Epidermal melanocyte (primary cell): ENCODE measurements around the gene PLEKHG2.

ENCODE experiments used
- DNase-seq: peaks from one replicate; pipeline ENCODE4 v3.0.0; 2011; ENCODE audit warnings: low spot score; ENCODE audit not compliant: insufficient read length

The PLEKHG2 gene

DNA sequence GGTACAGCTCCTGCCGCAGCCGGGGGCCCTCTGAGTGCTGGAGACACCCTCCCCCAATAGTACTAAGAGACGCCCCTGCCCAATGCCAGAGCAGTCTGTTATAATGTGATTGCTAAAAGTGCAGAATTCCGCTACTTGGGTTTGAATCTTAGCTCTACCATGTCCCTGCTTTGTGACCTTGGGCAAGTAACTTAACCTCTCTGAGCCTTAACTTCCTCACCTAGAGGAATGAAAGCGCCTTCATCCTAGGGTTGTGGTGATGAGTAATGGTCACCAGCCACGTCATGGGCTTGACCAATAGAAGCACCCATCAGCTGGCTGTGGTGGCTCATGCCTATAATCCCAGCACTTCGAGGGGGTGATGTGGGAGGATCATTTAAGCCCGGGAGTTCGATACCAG lies 6.5 kb downstream of the PLEKHG2 start:
- DNase-seq, result no peak

DNA sequence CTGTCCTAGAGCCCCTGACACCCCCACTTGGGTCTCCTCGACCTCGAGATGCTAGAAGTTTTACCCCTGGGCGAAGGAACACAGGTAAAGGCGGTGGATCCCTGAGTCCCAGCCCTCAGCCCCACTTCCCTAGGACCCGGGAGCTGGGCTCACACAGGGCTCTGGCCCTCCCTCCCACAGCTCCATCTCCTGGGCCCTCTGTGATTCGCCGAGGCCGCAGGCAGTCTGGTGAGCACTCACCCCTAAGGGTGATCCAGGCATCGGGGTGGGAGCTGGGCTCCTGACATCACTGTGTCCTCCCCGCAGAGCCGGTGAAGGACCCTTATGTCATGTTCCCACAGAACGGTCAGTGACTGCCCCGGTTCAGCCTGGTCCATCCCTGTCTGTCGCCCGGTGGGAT lies 8.3 kb downstream of the PLEKHG2 start:
- DNase-seq, result no peak

DNA sequence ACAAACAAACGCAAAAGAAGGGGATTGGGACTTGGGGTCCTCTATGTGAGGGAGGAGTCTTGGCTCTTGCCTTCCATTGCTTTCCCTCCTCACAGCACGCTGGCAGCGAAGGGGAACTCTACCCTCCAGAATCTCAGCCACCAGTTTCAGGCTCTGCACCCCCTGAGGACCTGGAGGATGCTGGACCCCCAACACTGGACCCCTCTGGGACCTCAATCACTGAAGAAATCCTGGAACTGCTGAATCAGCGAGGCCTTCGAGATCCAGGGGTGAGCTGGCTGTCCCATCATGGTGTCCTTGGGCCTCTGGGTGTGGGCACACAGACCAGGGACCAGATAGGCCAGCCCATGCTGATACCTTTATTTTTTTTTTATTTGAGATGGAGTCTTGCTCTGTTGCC lies 9.6 kb downstream of the PLEKHG2 start:
- no peak for DNase-seq

DNA sequence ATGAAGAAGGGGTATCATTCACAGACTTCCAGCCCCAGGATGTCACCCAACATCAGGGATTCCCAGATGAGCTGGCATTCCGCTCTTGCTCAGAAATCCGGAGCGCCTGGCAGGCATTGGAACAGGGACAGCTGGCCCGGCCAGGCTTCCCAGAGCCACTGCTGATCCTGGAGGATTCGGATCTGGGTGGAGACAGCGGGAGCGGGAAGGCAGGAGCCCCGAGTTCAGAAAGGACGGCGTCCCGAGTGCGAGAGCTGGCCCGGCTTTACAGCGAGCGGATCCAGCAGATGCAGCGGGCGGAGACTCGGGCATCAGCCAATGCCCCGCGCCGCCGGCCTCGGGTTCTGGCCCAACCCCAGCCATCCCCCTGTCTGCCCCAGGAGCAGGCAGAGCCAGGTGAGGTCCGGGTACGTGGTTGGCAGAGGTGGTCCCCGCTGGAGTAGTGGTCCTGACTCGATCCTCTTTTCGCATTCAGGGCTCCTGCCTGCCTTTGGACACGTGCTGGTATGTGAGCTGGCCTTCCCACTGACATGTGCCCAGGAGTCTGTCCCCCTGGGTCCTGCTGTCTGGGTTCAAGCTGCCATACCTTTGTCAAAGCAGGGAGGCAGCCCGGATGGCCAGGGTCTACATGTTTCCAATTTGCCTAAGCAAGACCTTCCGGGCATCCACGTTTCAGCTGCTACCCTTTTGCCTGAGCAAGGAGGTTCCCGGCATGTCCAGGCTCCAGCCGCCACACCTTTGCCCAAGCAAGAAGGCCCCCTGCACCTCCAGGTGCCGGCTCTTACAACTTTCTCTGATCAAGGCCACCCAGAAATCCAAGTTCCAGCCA lies 11.0 kb downstream of the PLEKHG2 start:
- no peak for DNase-seq

DNA sequence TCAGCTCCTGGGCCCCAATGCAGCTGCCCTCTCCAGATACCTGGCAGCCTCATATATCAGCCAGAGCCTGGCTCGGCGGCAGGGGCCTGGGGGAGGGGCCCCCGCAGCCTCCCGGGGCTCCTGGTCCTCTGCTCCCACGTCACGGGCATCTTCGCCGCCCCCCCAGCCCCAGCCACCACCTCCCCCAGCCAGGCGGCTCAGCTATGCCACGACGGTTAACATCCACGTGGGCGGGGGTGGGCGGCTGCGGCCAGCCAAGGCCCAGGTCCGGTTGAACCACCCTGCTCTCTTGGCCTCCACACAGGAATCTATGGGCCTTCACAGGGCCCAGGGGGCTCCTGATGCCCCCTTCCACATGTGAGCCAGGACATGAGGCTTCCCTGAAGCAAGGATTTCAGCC lies 12.5 kb downstream of the PLEKHG2 start:
- DNase-seq, result no peak

DNA sequence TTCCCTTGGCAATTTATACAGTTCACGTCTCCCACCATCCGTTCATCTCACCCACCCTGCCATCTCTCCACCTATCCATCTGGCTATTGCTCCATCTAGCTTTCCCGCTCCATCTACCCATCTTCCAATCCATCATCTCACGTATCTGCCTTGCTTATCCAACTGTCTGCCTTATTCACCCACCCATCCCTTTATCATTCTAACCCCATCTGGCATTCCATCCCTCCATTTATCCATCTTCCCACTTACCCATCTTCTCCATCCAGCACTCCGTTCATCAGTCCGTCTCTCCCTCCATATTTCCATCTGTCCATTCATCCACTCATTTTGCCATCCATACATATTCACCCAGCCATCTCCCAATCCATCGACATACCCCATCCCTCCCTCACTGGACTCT lies 13.3 kb downstream of the PLEKHG2 start:
- DNase-seq, result no peak

DNA sequence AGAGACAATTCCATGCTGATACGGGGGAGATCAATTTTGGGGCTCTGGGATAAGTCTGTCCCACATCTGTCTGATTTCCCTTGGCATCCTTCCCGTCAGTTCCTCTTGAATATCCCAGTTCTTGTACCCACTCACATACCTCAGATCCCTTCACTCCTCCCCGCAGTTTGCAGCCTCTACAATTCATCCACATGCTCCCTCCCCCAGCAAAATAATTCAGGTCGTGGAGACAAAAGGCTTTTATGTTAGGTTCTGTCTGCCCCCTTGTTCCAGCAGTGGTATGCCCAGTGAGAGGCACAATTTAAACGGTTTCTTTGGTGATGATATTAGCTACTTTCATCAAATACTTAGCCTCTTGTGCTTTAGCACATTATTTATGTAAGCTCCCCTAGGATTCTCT lies 13.7 kb downstream of the PLEKHG2 start:
- no peak for DNase-seq

DNA sequence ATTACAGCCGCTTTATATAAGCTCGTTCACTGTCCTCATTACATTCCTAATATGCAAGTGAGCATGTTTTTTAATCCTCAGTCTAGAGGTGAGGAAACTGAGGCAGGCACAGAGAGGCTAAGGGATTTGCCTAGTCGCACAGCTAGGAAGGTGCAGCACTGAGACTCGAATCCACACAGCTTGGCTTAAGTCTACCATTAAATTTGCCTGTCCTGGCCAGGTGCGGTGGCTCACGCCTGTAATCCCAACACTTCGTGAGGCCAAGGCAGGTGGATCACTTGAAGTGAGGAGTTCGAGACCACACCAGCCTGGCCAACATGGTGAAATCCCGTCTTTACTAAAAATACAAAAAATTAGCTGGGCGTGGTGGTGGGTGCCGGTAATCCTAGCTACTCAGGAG lies 15.2 kb downstream of the PLEKHG2 start:
- no peak for DNase-seq

DNA sequence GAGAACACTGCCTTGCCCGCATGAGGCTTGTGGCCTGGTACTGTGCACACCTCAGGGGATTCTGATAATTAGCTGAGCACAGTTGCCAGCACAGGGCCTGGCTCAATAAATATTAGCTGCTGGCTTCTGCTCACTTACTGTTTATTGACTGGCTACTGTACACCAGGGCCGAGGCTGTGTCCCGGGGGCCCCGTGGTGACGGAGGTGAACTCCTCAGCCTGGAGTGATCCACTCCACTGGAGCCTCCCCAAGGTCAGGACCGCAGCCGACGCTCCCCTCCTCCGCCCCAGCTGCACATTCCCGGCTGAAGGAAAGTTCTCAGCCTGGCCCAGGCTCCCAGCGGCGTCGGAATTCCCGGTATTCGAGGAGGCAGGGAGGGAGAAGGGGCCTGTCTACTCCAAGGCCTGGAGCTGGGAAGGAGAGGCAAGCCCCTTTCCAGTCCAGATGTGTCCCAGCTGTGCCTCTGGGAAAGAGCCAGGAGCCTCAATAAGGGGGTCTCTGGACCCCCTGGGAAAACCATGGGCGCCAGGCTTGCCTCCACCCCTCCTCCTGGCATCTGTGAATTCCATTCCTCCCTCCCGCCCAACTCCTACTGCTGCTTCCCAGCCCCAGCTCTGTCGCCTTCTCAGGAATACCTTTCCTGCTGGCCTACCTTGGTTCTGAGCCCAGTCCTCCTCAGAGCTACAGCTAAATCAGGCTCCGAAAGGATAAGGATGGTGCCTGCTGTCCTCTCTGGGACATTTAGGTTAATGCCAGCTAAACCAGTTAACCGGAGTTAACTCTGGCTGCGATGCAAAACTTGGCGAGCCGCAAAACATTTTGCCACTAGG lies 16.0 kb downstream of the PLEKHG2 start:
- DNase-seq, result peak; percentile 75

DNA sequence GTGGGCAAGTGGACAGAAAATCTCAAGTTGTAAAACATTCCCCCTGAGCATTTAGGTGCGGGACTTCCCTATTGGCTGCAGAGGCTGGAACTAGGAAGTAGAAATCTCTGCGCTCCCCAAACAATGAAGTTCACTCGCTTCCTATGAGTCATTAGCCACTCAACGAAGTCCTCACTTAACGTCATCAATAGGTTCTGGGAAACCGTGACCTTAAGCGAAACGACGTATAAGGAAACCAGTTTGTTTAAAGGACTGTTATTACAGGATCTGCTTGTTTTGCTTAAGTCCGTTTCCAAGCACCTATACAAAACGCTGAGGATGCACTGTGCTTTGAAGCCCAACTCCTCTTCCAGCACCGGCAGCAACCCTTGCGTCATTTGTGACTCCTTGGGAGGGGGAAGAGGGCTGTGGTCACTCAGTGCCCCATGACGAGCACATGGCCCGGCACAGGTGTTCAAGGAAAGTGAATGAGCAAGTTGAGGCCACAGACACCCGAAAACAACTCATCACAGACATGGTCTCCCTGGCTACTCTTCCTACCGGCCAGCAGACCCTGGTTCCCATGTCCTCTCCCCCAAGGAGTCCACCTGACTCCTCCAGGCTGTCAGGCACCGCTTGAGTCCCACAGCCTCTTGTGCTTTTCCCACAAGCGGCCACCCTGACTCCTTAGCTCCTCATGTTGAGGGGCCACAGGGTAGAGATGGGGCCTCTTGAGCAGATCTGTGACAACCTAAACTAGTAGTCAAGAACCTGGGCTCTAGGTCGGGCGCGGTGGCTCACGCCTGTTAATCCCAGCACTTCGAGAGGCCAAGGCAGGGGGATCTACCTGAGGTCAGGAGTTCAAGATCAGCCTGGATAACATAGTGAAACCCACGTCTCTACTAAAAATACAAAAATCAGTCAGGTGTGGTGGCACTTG lies 18.5 kb downstream of the PLEKHG2 start:
- DNase-seq, result no peak

DNA sequence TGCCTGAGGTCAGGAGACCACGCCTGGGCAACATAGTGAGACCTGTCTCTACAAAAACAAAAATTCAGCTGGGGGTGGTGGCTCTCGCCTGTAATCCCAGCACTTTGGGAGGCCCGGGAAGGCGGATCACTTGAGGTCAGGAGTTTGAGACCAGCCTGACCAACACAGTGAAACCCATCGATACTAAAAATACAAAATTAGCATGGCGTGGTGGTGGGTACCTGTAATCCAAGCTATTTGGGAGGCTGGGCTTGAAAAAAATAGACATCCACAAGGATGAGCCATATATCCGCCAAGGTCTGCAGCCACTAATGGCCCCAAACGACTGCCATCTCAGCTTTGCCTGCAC lies 20.2 kb downstream of the PLEKHG2 start:
- DNase-seq, result no peak

DNA sequence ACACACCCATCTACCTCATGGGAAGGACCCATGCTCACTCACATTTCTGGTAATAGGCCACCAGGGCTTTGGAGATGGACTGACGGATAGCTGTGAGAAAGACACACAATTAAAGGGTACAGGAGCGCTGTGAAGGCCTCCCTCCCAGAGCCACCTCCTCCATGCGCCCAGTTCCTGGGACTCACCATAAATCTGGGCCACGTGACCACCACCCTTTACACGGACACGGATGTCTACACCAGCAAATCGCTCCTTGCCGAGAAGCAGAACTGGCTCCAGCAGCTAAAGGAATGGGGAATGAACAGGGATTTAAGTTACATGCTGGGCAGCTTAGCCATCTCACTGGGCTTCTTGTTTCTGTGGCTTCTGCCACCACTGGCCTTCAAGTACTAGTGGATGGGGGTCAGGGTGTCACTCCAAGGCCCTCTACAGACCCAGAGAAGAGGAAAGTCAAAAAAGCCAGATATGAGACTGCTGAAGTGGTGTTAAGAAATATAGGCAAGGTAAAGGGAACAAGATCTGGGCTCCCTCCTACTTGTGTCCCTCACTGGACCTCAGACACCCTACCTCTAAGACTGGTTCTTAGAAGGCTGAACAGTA lies 21.1 kb downstream of the PLEKHG2 start:
- DNase-seq, result no peak

DNA sequence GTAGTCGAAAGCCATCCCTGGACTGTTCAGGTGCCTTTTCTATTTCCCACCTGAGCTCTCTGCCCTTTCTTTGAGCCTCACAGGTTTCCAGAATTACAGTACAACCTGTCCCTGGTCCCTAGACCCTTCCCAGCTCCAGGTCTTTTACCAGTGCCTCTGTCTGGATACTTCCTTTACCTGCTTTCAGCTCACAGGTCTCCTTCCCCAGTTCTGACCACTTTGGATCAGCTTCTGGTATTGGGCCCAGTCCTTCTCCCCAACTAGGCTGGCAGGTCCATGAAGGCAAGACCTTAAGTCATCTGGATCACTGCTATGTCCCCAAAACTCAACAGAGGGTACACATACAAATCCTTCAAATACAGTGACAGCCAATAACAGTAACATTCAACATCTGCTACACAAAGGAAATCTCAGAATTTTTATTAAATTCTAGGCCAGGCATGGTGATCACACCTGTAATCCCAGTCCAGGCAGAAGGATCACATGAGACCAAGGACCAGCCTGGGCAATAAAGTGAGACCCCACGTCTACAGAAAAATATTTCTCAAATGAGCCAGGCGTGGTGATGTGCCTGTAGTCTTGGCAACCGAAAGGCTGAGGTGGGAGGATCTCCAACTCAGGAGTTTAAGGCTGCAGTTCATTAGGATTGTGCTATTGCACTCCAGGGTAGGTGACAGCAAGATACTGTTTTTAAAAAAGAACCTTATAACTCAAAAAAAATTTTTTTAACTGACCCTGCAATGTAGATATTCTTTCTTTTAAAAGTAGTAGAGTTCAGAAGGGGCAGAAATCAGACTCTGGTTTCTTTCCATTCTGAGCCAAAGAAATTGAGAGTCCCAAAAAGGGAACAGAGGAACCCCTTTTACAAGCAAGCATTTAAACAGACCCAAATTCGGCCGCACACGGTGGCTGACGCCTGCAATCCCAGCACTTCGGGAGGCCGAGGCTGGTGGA lies 21.9 kb downstream of the PLEKHG2 start:
- DNase-seq, result no peak

DNA sequence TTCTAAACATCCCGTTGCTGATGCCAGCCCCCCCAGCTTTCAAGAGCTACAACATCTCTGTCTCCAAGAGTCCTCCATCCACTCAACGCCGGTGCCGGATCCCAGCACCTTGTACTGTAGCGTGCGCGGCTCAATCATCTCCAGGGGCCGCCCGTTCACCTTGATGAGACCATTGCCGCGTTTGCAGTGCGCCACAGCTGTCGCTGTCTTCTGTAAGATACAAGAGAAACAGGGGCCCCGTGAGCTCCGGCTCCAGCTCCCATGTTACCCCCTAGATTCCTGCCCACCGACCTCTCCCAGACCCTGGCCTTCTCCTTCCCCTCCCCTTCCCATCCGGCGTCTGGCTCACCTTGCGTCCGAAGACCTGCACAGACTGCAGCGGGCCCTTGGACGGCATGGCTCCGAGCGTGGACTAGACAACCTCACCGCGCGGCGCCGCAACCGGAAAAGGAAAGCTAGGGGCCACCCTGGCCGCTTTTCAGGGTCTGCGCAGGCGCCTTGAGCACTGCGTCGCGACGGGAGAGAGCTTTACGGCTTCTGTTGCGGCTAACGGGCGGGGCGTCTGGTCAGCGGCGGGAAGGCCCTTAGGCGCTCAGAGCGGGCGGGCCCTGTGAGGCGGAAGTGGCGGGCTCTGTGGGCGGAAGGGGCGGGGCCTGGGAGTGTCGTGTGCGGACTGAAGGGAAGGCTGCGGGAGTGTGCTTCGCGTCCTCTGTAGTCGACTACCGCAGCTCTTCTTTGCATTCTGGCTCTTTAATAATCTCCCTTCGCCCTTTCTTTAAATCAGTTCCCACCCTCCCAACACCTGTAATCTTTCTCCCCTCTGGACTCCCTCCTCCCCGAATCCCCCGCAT lies 23.3 kb downstream of the PLEKHG2 start, which contains the start of gene RPS16:
RPS16 (minus strand) TSS at position 451 of the 851 bp plus-strand sequence; CDS start at position 397, 54 bp downstream.
- peak; percentile 85 for DNase-seq

DNA sequence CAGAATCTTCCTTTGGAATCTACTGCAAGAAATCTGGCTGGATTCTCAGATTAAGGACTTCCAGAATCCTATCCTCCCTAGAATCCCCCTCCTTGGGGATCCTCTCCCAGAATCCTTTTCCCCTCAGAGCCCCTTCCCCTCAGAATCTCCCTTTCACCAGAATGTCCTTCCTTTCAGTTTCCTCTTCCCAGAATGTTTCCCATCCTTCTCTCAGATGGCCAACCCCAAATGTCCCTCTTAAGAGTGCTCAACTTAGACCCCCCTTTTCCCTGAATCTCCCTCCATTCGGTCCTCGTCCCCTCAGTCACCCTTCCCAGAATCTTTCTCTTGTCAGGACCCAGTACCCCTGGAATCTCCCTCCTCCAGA lies 23.9 kb downstream of the PLEKHG2 start:
- DNase-seq, result no peak

DNA sequence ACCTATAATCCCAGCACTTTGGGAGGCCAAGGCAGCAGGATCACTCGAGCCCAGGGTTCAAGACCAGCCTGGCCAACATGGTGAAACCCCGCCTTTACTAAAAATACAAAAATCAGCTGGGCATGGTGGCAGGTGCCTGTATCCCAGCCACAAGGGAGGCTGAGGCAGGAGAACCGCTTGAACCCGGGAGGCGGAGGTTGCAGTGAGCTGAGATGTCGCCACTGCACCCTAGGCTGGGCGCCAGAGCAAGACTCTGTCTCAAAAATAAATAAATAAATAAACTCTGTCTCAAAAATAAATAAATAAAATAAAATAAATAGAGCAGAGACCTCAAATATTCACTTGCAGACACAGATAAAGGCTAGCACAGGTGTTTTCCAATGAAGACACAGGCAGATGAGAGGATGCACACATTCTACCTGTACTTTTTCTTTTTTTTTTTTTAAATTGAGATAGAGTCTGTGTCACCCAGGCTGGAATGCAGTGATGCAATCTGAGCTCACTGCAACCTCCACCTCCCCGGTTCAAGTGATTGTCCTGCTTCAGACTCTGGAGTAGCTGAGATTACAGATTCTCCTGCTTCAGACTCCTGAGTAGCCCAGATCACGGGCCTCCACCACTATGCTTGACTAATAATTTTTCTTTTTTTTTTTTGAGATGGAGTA lies 25.9 kb downstream of the PLEKHG2 start:
- no peak for DNase-seq

DNA sequence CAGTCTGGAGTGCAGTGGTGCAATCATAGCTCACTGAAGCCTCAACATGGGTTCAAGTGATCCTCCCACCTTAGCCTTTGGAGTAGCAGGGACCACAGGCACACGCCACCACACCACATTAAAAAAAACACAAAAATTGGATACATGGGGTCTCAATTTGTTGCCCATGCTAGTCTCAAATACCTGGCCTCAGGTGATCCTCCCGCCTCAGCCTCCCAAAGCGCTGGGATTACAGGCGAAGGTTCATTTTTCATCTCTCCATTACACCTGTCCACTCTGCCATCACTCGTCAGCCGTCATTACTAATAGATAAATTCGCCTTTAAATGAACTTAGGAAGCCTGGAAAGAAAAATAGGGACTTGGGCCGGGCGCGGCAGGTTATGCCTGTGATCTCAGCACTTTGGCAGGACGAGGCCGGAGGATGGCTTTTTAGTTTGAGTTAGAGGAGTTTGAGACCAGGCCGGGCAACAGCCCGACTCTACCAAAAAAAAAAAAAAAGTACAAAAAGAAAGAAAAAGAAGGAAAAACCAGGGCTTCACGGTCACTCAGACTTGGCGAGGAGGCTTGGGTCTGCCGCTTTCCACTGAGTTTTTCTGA lies 32.2 kb downstream of the PLEKHG2 start:
- DNase-seq, result no peak
